Measurements from ENCODE around the gene PROCR.

- TF ChIP-seq REST (IDR thresholded peaks at IDR 0.05; ENCODE audit: insufficient replicate concordance, low read depth), result no peak
- no peak for TF ChIP-seq CTCF (IDR thresholded peaks at IDR 0.05; ENCODE audit: insufficient read depth, low read length)
Measured at GRCh38 chr20:35171753-35172433, at the start of gene PROCR.

Measured in HL-60 (cell line).